ENCODE results near the gene FAM135A.
A peak's percentile ranks its signal among the peaks of the same experiment; 100 is the strongest.

The FAM135A gene

GRCh38 chr6:70423189-70424134 is 10.2 kb downstream of the FAM135A start:
- Histone ChIP-seq H3K9me3 (ENCODE audit: control insufficient read depth, insufficient read depth, low read depth, low read length) (no peaks in the 10 kb centered on the region), H3K4me1 (ENCODE audit: control insufficient read depth, insufficient read depth, low read length) (no peaks in the 10 kb centered on the region), H3K36me3 (ENCODE audit: control insufficient read depth in 2 of 2, insufficient read depth in 1 of 2, low read length in 2 of 2) (peaks cover 1 to 37% of the 10 kb centered on the region in 2 experiments), H3K4me3 (ENCODE audit: low read depth, low read length) (no peak overlapping the region), H3K27ac (ENCODE audit: extremely low read depth, low read depth, low read length) (no peak overlapping the region)
- POLR2A ChIA-PET: interaction anchor here (1.0 to 3.0 kb wide), 3 partner anchors 8 to 25 kb away, joined by 3 to 13 read pairs (median 3); partner anchors contain the start of gene FAM135A
- CTCF ChIA-PET: no interaction called here
- TF ChIP-seq GLIS1 (tag by site-specific recombination; IDR thresholded peaks at IDR 0.05) (no peak), ZNF837 (tag by site-specific recombination; IDR thresholded peaks at IDR 0.05) (no peak), ATF2 (tag by site-specific recombination; IDR thresholded peaks at IDR 0.05; ENCODE audit: low read depth) (peak; percentile 37; the same call in 1 of the 2 replicates), SCRT2 (tag by site-specific recombination; IDR thresholded peaks at IDR 0.05) (peak; percentile 64), ZNF670 (tag by site-specific recombination; IDR thresholded peaks at IDR 0.05; ENCODE audit: low read depth) (no peak), ZNF248 (tag by site-specific recombination; IDR thresholded peaks at IDR 0.05) (no peak), ZFHX2 (tag by site-specific recombination; conservative IDR thresholded peaks at IDR 0.05) (peak; percentile 46), EGR2 (tag by site-specific recombination; IDR thresholded peaks at IDR 0.05; ENCODE audit: low read depth) (peak; percentile 50; the same call in 1 of the 2 replicates), ZNF610 (tag by site-specific recombination; IDR thresholded peaks at IDR 0.05; ENCODE audit: borderline replicate concordance) (no peak)

GRCh38 chr6:70424291-70424690 is 11.0 kb downstream of the FAM135A start:
- Histone ChIP-seq H3K4me3 (ENCODE audit: low read depth, low read length) (no peak overlapping the region), H3K27ac (ENCODE audit: extremely low read depth, low read depth, low read length) (no peak overlapping the region), H3K9me3 (ENCODE audit: control insufficient read depth, insufficient read depth, low read depth, low read length) (no peaks in the 10 kb centered on the region), H3K4me1 (ENCODE audit: control insufficient read depth, insufficient read depth, low read length) (no peaks in the 10 kb centered on the region), H3K36me3 (ENCODE audit: control insufficient read depth in 2 of 2, insufficient read depth in 1 of 2, low read length in 2 of 2) (peaks cover 8 to 34% of the 10 kb centered on the region in 2 experiments)
- TF ChIP-seq ZNF121 (tag by site-specific recombination; IDR thresholded peaks at IDR 0.05): no peak
- ChIA-PET CTCF (interaction anchor here (0.6 to 1.2 kb wide), 3 partner anchors 16 to 203 kb away, joined by 3 to 5 read pairs (median 3); no protein-coding TSS in a partner anchor), POLR2A (interaction anchor here (1.0 to 3.0 kb wide), 3 partner anchors 9 to 26 kb away, joined by 3 to 13 read pairs (median 3); partner anchors contain the start of gene FAM135A)

GRCh38 chr6:70436320-70436719 is 23.0 kb downstream of the FAM135A start:
- CTCF ChIA-PET: interaction anchor here (0.7 to 1.3 kb wide), 2 partner anchors 22 to 301 kb away, joined by 3 to 4 read pairs; no protein-coding TSS in a partner anchor
- no peak overlapping the region for H3K27ac ChIP-seq (ENCODE audit: extremely low read depth, low read depth, low read length)
- POLR2A ChIA-PET: no interaction called here
- H3K9me3 ChIP-seq (ENCODE audit: control insufficient read depth, insufficient read depth, low read depth, low read length): no peaks in the 10 kb centered on the region
- peaks cover 13 to 30% of the 10 kb centered on the region in 2 experiments for H3K36me3 ChIP-seq (ENCODE audit: control insufficient read depth in 2 of 2, insufficient read depth in 1 of 2, low read length in 2 of 2)
- no peak overlapping the region for H3K4me3 ChIP-seq (ENCODE audit: low read depth, low read length)
- no peaks in the 10 kb centered on the region for H3K4me1 ChIP-seq (ENCODE audit: control insufficient read depth, insufficient read depth, low read length)
- TF ChIP-seq, protein P1, sequence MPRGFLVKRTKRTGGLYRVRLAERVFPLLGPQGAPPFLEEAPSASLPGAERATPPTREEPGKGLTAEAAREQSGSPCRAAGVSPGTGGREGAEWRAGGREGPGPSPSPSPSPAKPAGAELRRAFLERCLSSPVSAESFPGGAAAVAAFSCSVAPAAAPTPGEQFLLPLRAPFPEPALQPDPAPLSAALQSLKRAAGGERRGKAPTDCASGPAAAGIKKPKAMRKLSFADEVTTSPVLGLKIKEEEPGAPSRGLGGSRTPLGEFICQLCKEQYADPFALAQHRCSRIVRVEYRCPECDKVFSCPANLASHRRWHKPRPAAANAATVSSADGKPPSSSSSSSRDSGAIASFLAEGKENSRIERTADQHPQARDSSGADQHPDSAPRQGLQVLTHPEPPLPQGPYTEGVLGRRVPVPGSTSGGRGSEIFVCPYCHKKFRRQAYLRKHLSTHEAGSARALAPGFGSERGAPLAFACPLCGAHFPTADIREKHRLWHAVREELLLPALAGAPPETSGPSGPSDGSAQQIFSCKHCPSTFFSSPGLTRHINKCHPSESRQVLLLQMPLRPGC (tag by site-specific recombination; IDR thresholded peaks at IDR 0.05): no peak
- TF ChIP-seq ZNF174 (tag by site-specific recombination; IDR thresholded peaks at IDR 0.05): no peak
- no peak for TF ChIP-seq ZNF341 (tag by site-specific recombination; IDR thresholded peaks at IDR 0.05; ENCODE audit: low read depth)
- no peak for TF ChIP-seq SETDB1 (IDR thresholded peaks at IDR 0.05; ENCODE audit: insufficient read length, low read length)
- no peak for TF ChIP-seq ZNF311 (tag by site-specific recombination; IDR thresholded peaks at IDR 0.05; ENCODE audit: borderline replicate concordance)
- no peak for TF ChIP-seq ZNF621 (tag by site-specific recombination; IDR thresholded peaks at IDR 0.05)
- no peak for TF ChIP-seq ZNF133 (tag by site-specific recombination; IDR thresholded peaks at IDR 0.05)
- TF ChIP-seq, protein P2, sequence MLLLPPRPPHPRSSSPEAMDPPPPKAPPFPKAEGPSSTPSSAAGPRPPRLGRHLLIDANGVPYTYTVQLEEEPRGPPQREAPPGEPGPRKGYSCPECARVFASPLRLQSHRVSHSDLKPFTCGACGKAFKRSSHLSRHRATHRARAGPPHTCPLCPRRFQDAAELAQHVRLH (tag by site-specific recombination; IDR thresholded peaks at IDR 0.05): no peak
- TF ChIP-seq ZBTB1 (tag by site-specific recombination; IDR thresholded peaks at IDR 0.05): no peak
- TF ChIP-seq ZNF660 (tag by site-specific recombination; IDR thresholded peaks at IDR 0.05): no peak
- TF ChIP-seq, protein P3, sequence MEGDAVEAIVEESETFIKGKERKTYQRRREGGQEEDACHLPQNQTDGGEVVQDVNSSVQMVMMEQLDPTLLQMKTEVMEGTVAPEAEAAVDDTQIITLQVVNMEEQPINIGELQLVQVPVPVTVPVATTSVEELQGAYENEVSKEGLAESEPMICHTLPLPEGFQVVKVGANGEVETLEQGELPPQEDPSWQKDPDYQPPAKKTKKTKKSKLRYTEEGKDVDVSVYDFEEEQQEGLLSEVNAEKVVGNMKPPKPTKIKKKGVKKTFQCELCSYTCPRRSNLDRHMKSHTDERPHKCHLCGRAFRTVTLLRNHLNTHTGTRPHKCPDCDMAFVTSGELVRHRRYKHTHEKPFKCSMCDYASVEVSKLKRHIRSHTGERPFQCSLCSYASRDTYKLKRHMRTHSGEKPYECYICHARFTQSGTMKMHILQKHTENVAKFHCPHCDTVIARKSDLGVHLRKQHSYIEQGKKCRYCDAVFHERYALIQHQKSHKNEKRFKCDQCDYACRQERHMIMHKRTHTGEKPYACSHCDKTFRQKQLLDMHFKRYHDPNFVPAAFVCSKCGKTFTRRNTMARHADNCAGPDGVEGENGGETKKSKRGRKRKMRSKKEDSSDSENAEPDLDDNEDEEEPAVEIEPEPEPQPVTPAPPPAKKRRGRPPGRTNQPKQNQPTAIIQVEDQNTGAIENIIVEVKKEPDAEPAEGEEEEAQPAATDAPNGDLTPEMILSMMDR (tag by site-specific recombination; IDR thresholded peaks at IDR 0.05): no peak

Data from HEK293 (cell line).